Measurements from ENCODE around the gene KRT6C.
A peak's percentile ranks its signal among the peaks of the same experiment; 100 is the strongest.
"Not testable (repeated sequence)": the region's sequence is repeated elsewhere in the genome, so short reads cannot be mapped to it uniquely, and the experiment has no call there.

Gene KRT6C

DNA sequence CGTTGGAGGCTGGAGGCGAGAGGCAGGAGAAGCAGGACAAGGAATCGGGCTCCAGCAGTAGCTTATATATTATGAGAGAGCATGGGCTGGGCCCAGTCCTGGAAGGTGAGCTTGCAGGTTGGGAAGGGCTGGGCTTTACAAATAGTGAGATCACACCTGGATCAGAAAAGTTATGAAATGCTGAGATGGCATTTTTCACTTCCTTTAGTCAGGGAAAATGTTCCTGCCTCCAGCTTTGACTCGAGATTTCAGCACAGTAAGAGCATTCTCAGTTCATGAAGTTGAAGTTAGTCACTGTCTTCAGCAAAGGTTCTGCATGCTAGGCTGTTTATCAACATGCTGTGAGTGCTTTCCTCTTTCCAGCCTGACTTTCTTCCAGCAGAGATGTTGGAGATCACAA lies at the start of gene KRT6C:
TSS of gene KRT6C (minus strand) at position 38 of the 400 bp plus-strand sequence. CDS start 68 bp downstream, outside the sequence.
- DNase-seq, result no peak

DNA sequence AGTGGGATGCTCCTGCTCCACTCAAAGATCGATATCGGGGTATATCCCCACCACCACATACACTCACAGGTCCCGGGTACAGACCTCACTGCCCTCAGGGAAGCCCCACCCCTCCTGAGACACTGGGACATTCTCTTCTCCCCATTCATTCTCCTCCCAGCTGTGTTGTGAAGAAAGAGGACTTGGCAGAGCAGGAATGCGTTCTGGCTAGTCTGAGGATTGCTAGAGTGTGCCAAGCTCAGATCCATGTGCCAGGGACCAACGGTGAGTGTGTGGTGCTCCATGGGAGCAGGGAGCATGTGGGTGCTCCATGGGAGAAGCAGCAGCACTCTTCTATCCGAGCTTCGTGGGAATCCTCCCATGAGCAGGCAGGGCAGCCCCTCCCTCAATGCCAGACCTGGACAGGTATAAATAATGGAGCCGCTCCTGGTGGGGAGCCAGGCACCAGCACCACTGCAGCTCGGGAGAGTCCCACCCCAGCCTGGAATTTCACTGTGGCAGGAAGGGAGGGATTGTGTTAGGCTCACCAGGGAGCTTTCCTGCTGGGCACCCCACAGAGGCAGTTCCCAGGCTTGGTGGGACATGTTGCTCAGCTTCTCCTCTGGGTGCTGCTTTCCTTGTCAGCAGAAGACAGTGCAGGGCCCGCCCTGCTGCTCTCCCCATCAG lies 48.9 kb upstream of the KRT6C start:
- DNase-seq, result no peak

DNA sequence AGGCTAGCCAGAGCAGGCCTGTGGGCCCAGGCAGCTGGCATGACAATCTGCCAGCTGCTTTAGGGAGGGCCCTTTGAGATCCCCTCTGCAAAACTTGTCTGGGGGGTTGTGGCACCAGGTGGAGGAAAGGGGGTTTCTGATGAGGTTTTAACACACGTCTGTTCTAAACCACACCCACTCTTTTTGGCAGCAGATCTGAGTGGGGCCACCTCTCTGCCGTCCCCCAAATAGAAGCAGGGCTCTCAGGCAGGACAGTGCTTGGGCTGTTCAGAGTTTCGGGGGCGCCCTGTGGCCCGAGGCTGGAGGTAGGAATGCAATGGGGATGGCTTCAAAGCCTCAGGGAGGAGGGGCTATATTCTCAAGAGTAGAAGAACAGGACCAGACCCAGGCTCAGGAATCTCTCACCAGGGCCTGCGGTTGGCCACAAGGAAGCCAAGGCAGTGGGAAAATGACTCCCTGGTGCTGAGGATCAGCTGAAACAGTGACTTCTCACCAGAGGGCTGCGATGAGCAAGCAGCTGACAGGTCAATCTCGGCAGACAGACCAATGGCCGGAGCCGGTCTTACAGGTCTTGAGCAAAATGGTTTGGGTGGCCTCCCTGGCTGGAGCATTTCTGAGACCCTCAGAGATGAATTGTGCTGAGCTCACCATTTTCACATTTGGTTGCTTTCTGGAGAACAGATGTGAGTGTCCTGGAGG lies 48.1 kb upstream of the KRT6C start:
- DNase-seq, result no peak

DNA sequence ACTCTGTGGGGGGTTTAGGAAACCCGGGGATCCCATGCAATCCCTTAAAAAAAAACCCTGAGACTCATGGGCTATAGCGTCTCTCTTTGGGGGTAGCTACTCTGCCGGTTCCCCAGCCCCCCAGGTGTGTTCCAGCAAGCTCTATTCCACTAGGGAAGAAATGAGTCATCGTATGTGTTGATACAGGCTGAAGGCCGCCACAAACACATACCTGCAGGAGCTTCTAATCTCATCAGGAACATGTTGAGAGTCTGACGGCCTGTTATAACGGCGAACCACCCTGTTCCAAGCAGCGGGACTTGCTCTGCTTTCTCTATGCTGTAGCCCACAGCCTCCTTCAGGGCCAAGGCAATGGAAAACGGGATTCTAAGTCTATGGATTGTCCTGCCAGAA lies 47.6 kb upstream of the KRT6C start:
- DNase-seq, result no peak

DNA sequence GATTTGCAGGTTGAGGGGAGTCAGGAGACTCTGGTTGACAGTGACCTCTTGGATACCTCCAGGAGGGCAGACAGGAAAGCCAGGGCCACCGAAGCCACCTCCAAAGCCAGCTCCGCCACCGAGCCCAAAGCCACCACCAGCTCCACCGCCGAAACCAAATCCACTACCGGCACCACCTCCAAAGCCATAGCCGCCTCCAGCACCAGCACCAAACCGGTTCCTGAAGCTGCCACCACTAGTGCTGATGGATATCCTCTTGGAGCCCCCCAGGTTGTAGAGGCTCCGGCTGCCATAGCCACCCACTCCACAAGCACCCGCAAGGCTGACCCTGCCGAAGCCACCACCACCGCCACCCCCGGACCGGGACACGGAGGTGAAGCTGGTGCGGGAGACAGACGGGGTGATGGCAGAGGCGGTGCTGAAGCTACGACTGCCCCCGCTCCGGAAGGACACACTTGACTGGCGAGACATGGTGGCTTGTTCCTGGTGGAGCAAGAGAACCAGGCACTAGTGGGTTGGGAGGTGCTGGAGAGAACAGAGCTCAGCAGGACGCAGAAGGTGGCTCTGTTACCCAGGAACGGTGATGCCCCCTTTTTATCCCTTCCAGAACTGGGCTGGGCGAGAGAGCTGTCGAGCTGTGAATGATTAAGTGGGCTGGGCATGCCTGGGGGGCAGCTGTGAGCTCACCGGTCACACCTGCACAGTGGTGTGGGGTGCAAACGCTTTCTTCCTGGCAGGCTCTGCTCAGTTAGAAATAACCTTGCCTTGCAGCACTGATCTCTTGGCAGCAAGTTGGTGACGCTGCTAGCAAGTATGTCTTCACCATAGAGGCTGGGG lies 46.4 kb upstream of the KRT6C start, which contains the start of gene KRT5:
TSS of gene KRT5 (minus strand) at position 569 of the 837 bp plus-strand sequence. CDS start at position 471, 98 bp downstream.
- DNase-seq, result no peak

DNA sequence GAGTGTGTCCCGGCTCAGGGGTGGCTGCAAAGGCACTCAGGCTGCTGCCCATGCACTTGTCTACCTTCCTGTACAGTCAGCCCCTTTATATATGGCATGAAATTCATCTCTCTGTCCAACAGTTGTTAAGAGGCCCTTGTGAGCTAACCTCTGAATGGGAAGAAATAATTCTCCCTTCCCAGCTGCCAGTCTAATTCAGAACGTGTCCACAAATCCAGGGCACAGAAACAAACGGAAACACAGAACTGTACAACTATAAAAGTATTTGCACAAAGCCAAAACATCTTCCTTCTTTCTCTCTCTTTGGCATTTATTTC lies 45.7 kb upstream of the KRT6C start:
- DNase-seq, result no peak

DNA sequence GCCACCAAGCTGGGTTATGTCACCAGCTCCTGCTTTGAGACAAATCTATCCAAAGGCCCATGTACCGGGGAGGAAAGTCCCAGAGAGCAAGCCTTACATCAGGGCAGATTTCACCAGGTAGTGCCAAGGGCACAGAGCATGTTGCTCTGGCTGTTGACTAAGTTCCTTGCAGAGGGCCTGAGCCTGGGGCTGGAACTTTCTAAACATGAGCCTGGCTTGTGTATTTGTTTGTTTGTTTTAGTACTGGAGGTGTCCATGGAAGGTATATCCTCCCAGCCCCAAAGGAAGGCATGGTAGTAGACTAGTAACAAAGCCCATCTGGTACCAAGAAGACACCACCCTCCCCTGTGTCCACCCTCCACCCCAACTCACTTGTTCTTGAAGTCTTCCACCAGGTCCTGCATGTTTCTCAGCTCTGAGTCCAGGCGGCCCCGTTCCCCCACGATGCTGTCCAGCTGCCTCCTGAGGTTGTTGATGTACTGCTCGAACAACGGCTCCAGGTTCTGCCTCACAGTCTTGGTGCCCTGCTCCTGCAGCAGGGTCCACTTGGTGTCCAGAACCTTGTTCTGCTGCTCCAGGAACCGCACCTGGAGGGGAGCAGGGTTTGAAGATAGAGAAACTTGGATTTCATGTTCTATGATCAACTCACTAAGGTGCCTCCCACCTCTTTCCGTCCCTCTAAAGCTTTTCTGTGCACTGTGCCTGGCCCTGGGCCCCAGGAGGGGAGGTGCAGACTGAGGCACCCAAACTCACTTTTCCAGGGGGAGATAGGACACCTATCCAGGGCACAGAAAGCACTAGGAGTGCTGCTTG lies 45.2 kb upstream of the KRT6C start:
- DNase-seq, result no peak

DNA sequence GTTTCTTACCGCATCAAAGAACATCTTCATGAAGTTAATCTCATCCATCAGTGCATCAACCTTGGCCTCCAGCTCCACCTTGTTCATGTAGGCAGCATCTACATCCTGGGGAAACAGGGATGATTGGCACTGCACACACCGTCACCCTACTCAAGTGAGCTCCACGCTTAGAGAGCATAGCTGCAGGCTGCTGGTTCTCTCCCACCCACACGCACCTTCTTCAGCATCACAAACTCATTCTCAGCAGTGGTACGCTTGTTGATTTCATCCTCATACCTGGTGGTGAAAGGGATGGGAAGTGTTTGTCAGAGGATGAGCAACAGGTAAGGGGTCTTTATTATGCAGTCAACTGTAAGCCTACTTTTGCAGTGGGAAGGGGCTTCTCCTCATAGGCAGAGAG lies 44.3 kb upstream of the KRT6C start:
- no peak for DNase-seq

DNA sequence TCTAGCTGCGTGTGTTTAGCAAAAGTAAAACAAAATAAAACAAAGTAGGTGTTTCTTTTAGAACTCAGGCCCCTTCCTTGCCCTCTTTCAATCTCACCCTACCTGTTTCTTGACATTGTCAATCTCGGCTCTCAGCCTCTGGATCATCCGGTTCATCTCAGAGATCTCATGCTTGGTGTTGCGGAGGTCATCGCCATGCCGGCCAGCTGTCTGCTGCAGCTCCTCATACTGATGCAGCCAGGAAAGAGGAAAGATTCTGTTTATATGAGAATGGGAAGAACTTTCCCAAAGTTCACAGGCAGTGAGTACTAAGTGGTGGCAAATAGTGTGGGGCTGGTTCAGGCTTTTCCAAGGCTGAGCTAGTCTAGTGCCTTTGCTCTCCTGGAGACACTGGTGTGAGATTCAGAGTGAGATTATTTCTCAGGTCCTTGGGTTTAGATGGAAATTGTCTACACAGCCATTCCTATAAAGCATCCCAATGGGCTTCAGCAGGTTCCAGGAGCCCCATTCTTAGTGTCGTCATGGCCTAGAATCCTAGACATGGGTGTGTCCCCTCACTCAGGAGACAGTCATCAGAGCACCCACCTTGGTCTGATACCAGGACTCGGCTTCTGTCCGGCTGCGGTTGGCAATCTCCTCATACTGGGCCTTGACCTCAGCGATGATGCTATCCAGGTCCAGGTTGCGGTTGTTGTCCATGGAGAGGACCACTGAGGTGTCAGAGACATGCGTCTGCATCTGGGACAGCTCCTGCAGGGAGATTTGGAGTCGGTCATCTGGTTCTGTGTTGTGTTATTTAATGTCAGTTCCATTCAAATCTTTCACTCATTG lies 43.6 kb upstream of the KRT6C start:
- no peak for DNase-seq

DNA sequence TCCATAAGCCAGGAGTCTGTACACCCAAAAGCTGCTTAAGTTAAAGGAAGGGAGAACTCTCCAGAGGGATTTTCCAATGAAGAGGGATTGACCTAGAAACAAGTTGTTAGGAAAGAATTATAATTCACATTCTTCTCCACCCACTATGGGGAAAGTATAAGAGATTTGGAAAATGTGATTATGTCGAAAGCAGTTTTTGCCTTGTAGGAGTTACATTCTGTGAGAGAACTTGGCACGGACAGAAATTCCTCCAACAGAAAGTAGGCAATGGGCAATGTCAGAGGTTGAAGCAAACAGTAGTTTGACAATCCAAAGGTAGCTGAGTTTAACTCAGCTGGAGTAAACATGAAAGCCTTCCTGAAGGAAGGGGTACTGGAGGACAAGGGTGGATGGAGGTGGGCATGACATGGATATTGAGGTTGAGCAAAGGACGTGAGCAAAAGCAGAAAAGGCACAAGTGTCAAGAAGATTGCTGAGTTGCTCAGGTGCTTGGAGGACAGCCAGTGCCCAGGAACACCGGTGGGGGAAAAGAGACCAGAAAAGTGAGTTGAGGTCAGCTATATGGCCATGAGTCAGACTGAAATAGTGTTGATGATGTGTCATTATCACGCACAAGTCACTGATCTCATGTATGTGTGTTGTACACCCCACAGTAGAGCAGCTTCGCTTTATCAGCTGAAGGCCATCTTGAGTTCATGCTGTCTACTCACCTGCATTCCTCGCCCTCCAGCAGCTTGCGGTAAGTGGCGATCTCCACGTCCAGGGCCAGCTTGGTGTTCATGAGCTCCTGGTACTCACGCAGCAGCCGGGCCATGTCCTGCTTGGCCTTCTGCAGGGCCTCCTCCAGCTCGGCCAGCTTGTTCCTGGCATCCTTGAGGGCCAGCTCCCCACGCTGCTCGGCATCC lies 42.6 kb upstream of the KRT6C start:
- no peak for DNase-seq

DNA sequence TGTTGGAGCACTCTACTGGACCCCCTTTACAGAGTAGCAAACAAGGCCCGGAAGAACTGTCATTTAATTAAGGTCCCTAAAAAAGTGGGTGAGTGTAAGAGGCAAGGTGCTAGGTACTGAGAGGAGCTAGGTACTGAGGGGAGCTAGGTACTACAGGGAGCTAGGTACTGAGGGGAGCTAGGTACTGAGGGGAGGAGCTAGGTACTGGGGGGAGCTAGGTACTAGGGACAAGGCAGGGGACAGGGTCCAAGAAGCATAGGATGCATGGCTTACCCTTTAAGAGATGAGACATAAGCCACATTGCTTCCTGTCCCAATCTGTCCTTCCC lies 41.7 kb upstream of the KRT6C start:
- DNase-seq, result no peak

DNA sequence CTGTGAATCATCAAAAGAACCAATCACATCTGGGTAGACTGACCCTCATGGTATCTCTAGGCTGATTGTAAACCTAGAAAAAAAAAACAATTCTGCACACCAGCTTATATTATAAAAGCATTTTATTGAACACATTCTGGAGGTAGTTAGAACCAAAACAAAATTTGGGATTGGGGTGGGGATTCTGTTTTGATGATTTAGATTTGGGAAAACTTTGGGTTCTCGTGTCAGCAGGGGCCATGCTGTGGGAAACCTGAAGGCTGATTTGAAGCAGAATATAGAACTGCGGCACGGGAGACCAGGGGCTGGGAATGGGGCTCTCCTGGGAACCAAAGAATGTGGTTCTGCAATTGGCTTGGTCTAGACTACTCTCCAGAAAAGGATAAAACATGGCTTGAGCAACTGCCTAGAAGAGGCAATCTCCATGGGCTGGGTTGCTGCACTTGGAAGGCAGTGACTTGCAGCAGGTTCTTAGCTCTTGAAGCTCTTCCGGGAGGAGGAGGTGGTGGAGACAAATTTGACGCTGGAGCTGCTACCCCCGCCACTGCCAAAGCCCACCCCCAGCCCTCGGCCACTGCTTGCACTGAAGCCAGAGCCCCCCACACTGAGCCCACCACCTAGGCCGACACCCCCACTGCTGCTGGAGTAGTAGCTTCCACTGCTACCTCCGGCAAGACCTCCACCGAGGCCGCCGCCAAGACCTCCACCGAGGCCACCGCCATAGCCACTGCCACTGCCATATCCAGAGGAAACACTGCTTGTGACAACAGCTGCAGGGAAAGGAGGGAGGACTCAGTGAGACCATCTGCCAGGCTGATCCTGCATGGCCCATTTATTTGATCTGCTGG lies 41.1 kb upstream of the KRT6C start:
- no peak for DNase-seq

DNA sequence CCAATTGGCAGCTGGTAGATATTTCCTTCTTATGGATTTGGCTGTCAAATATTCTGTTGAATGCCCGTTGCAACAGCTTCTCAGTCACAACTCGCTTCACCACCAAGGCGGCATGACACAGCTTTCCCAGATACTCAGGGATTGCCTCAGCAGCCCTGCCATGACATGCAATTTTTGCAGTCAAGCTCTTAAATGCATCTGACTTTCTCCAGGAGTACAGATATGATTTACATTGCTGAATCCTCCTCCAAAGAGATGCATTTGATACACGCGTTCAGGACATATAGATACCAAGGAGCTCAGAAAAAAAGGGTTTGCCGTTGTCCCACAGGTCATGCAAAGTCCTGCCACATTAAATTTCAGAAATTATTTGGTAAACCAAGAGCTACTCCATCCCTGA lies 40.1 kb upstream of the KRT6C start:
- no peak for DNase-seq

DNA sequence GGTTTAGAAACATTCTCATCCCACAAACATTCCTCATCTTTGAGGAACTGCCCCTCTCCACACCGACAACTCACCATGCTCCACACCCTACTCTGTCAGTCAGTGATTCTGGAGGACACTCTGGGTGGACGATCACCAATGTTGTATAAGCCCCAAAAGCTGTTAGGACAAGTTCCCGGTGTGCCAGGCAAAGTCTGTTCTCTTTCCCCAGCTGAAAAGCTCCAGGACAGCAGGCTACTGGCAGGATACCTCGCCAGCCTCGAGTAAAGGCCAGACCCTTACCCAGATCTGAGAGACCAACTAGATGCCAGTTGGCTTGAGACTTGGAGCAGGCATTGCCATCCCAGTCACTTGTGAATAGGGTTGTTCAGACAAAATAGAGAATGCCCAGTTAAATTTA lies 34.6 kb upstream of the KRT6C start:
- no peak for DNase-seq

DNA sequence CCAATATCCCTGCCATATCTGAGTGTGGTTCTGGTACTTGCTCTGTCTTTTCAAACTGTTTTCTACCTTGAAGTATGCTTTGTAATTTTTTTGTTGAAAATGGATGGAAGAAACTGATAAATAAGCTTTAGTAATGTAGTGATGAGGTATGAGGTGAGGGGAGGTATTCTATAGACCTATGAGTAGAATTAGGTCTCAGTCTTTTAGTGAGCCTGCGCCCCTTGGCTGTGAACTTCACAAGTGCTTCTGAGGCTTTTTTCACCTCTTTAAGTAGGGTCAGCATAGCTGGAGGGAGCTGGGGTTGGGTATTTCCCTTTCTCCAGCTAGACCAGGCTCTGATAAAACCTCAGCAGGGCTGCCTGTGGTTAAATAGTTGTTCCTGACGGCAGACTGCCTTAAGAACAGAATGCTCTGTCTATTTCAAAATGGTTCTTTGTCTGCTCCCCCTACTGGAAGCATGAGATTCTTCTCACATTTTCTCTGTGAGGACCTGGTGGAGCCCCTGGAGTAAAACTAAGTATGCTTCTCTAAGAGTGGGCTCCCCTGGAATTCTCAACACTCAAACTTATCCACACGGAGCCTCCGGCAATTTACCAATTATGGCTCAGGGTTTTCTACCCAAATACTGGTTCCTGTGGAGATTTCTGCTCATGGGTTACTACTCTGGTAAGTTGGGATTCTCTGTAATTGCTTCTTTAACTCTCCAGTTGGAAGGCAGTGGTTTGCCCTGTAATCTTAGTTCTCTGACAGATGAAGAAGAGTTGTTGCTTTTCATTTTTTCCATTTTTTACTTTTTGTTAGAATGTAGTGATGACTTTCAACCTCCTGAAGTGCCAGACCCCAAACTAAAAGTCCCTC lies 33.5 kb upstream of the KRT6C start:
- peak; percentile 35 for DNase-seq

DNA sequence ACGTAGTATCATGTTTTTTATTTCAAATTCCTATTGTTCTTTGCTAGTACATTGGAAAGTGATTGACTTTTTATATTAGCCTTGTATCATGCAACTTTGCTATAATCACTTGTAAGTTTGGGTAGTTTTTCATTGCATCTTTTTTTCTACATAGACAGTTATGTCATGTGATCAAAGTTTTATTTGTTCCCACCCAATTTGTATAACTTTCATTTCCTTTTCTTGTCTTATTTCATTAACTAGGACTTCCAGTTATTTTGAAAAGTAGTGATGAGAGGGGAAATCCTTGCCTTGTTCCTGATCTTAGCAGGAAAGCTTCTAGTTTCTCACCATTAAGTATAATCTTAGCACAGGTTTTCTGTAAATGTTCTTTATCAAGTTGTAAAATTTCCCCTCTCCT lies 29.3 kb upstream of the KRT6C start:
- DNase-seq, result no peak

DNA sequence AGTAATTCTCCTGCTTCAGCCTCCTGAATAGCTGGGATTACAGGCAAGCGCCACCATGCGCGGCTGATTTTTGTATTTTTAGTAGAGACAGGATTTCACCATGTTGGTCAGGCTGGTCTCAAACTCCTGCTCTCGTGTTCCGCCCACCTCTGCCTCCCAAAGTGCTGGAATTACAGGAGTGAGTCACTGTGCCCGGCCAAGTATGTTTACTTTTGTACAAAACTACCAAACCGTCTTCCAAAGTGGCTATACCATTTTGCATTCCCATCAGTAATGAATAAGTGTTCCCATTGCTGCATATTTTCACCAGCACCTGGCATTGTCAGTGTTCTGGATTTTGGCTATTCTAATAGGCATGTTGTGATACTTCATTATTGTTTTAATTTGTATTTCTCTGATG lies 27.9 kb upstream of the KRT6C start:
- DNase-seq, result no peak

DNA sequence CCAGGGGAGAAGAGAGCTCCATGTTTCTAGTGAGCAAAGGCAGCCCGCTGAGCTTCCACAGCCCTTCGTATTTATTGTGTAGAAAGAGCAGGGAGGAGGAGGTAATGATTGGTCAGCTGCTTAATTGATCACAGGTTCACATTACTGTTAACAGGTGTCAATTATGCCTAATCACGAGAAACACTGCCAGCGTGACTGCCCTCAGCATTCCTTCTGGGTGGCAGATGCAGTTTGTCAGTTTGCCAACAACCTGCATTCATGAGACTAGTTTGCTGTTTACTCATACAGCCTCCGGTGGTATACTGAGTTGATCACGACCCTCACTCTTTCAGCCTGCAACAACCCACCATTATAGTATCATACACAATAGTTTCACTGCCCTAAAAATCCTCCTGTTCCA lies 27.0 kb upstream of the KRT6C start:
- not testable (repeated sequence) for DNase-seq

Data from NCI-H510A treated with DMSO at 0.1 percent for 48 hours (cell line).